ENCODE results near the gene SLC9A8. TPM values are rescaled to one million over a fixed set of nuclear protein-coding genes. Genes with fewer than 3 reads are reported as not detected.

The SLC9A8 gene
- total and polyA plus RNA-seq, 2 of the 4 experiments (the other 2 are of a cell fraction): 4.1 to 5.0 TPM

- dilution Hi-C loops (cut with HindIII; ENCODE audit: low sequenced_read_pairs, unreplicated experiment): no loop called here
- Histone ChIP-seq H3K4me3 (ENCODE audit: insufficient read depth, low read depth, low read length) (no peak overlapping the region), H3K23ac (ENCODE audit: low read depth, low read length) (no peak overlapping the region), H3K4me1 (ENCODE audit: control insufficient read depth, insufficient read depth, low read length) (peaks cover 6% of the 10 kb centered on the region), H3K4me2 (ENCODE audit: low read depth, low read length) (no peak overlapping the region), H4K20me1 (ENCODE audit: insufficient read depth, low read length) (peaks cover 14% of the 10 kb centered on the region), H2AK9ac (replicated peaks; ENCODE audit: low read depth, low read length, poor library complexity) (no peak overlapping the region), H3K56ac (ENCODE audit: extremely low read depth, insufficient read depth, low read length) (no peak overlapping the region), H3K9me1 (ENCODE audit: insufficient read depth, low read length) (peaks cover 7% of the 10 kb centered on the region), H4K5ac (ENCODE audit: low read depth, low read length) (no peak overlapping the region), H3K14ac (replicated peaks; ENCODE audit: low read depth, low read length) (no peak overlapping the region), H2AFZ (replicated peaks; ENCODE audit: low read length, poor library complexity) (no peak overlapping the region), H3K27me3 (ENCODE audit: control insufficient read depth, insufficient read depth, low read length) (no peaks in the 10 kb centered on the region), H3K4ac (ENCODE audit: low read depth, low read length) (no peak overlapping the region), H2BK20ac (ENCODE audit: low read depth, low read length) (no peak overlapping the region), H3K79me1 (ENCODE audit: low read depth in 1 of 2, low read length in 2 of 2) (peaks cover 0 to 33% of the 10 kb centered on the region in 2 experiments), H2BK15ac (ENCODE audit: low read depth, low read length) (no peak overlapping the region), H4K91ac (ENCODE audit: insufficient read depth, low read depth, low read length) (no peak overlapping the region), H3K27ac (ENCODE audit: insufficient read depth, low read length) (no peak overlapping the region), H2BK120ac (ENCODE audit: low read depth, low read length) (no peak overlapping the region; the same call in 1 of the 2 replicates), H3K9ac (ENCODE audit: low read depth, low read length) (no peak overlapping the region), H3K9me3 (ENCODE audit: control insufficient read depth, insufficient read depth, low read length) (no peaks in the 10 kb centered on the region), H3K36me3 (ENCODE audit: control insufficient read depth, insufficient read depth, low read length) (peaks cover 10% of the 10 kb centered on the region), H3K18ac (ENCODE audit: low read depth, low read length) (no peak overlapping the region; the same call in 1 of the 2 replicates), H2BK5ac (ENCODE audit: low read depth, low read length, poor library complexity, severe bottlenecking) (no peak overlapping the region), H4K8ac (ENCODE audit: low read depth in 2 of 2, low read length in 2 of 2) (no peak overlapping the region), H2AK5ac (ENCODE audit: low read depth, low read length) (peak overlapping the region; percentile 59; the same call in 1 of the 2 replicates)
- CTCF ChIA-PET: interaction anchor here (0.6 to 1.2 kb wide), 3 partner anchors 54 to 795 kb away, joined by 3 to 6 read pairs (median 3); no protein-coding TSS in a partner anchor
- WGBS, 2 experiments (ENCODE audit: extremely low coverage in 2 of 2, insufficient read length in 1 of 2): no CpG with 5 or more reads among the region's 10 CpGs
- POLR2A ChIA-PET (ENCODE audit: unreplicated experiment): no interaction called here
- no TSS peak for BruUV-seq (replicated peaks)
- intact Hi-C loops (cut with micrococcal nuclease): no loop called here
- ATAC-seq (ENCODE audit: low read depth): peak; percentile 35
- TF ChIP-seq CHD1 (IDR thresholded peaks at IDR 0.05; ENCODE audit: low read depth, low read length): no peak
- no peak for TF ChIP-seq MAFK (IDR thresholded peaks at IDR 0.05; ENCODE audit: low read depth, low read length)
- no peak for TF ChIP-seq MXI1 (IDR thresholded peaks at IDR 0.05; ENCODE audit: borderline replicate concordance, low read depth, low read length)
- no peak for TF ChIP-seq RCOR1 (IDR thresholded peaks at IDR 0.05; ENCODE audit: insufficient replicate concordance, low read length)
- in situ Hi-C loops (cut with MboI; ENCODE audit: low sequenced_read_pairs): no loop called here
- DNase-seq: peak; percentile 12
These were observed 87.1 kb downstream of the SLC9A8 start for GRCh38 chr20:49899541-49900383.
